Calu3 (cell line): ENCODE data around the gene GPR17. TPM values are rescaled to one million over a fixed set of nuclear protein-coding genes. Genes with fewer than 3 reads are reported as not detected.

Experiments
- BruUV-seq: library from RNA; stranded (reverse); fragments of 400-500 nt; replicated peaks from 2 replicates; lab custom pipeline; 2021; lab: Mats Ljungman, UMichigan
- CTCF ChIA-PET: fragments of 300-600 bp; sonication (Branson Sonifier 250); formaldehyde crosslinking; loops from one replicate; lab custom pipeline; 2022; ENCODE audit warnings: antibody characterized with exemption; lab: Charles Lee
- DNase-seq: peaks from one replicate; pipeline ENCODE4 v3.0.0; 2022
- H3K27ac Mint-ChIP-seq: one replicate; pipeline ENCODE4 v1.8.0; 2022; ENCODE audit warnings: mixed read lengths; ENCODE audit not compliant: unreplicated experiment
- H3K27me3 Mint-ChIP-seq: one replicate; pipeline ENCODE4 v1.8.0; 2022; ENCODE audit warnings: mixed read lengths; ENCODE audit not compliant: unreplicated experiment
- H3K36me3 Mint-ChIP-seq: one replicate; pipeline ENCODE4 v1.8.0; 2022; ENCODE audit warnings: mild to moderate bottlenecking, moderate library complexity, mixed read lengths; ENCODE audit not compliant: insufficient read depth, unreplicated experiment
- H3K4me1 Mint-ChIP-seq: one replicate; pipeline ENCODE4 v1.8.0; 2022; ENCODE audit warnings: mild to moderate bottlenecking, low read depth, mixed read lengths; ENCODE audit not compliant: unreplicated experiment
- H3K4me3 Mint-ChIP-seq: one replicate; pipeline ENCODE4 v1.8.0; 2022; ENCODE audit warnings: mild to moderate bottlenecking, low read depth, moderate library complexity, mixed read lengths; ENCODE audit not compliant: unreplicated experiment
- H3K9me3 Mint-ChIP-seq: one replicate; pipeline ENCODE4 v1.8.0; 2022; ENCODE audit warnings: low read depth, mixed read lengths; ENCODE audit not compliant: unreplicated experiment
- intact Hi-C: fragments of 100-400 bp; cut with micrococcal nuclease; formaldehyde crosslinking; loops from one replicate; pipeline ENCODE4 v1.10.0; 2022; ENCODE audit not compliant: unreplicated experiment
- total RNA-seq: library from RNA; stranded (reverse); gene quantifications from 2 replicates; pipeline ENCODE4 v1.2.3, GENCODE V29; 2022
- TF ChIP-seq, protein P1 (sequence below): fragments of 200-600 bp; IDR thresholded peaks from one replicate; pipeline ENCODE4 v1.8.0; 2022; ENCODE audit warnings: antibody characterized with exemption; ENCODE audit not compliant: unreplicated experiment

Gene GPR17
- total RNA-seq, 1 experiment from 2014 or later: not detected

GRCh38 chr2:127658146-127658545 lies 12.2 kb downstream of the GPR17 start:
- no peaks in the 10 kb centered on the region for H3K4me1 Mint-ChIP-seq
- CTCF ChIA-PET: interaction anchor here (0.6 kb wide), 1 partner anchor 145 kb away, joined by 5 read pairs; no protein-coding TSS in a partner anchor
- intact Hi-C loops: no loop called here
- no peaks in the 10 kb centered on the region for H3K36me3 Mint-ChIP-seq
- H3K9me3 Mint-ChIP-seq: no peaks in the 10 kb centered on the region
- DNase-seq: no peak
- TF ChIP-seq, protein P1, sequence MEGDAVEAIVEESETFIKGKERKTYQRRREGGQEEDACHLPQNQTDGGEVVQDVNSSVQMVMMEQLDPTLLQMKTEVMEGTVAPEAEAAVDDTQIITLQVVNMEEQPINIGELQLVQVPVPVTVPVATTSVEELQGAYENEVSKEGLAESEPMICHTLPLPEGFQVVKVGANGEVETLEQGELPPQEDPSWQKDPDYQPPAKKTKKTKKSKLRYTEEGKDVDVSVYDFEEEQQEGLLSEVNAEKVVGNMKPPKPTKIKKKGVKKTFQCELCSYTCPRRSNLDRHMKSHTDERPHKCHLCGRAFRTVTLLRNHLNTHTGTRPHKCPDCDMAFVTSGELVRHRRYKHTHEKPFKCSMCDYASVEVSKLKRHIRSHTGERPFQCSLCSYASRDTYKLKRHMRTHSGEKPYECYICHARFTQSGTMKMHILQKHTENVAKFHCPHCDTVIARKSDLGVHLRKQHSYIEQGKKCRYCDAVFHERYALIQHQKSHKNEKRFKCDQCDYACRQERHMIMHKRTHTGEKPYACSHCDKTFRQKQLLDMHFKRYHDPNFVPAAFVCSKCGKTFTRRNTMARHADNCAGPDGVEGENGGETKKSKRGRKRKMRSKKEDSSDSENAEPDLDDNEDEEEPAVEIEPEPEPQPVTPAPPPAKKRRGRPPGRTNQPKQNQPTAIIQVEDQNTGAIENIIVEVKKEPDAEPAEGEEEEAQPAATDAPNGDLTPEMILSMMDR: no peak
- peaks cover 80% of the 10 kb centered on the region for H3K27me3 Mint-ChIP-seq
- H3K27ac Mint-ChIP-seq: no peak overlapping the region
- H3K4me3 Mint-ChIP-seq: no peak overlapping the region
- BruUV-seq: no TSS peak

GRCh38 chr2:127658641-127659407 lies 12.9 kb downstream of the GPR17 start:
- Mint-ChIP-seq H3K36me3 (no peaks in the 10 kb centered on the region), H3K27ac (no peak overlapping the region), H3K4me3 (no peak overlapping the region), H3K4me1 (no peaks in the 10 kb centered on the region), H3K27me3 (peaks cover 80% of the 10 kb centered on the region), H3K9me3 (no peaks in the 10 kb centered on the region)
- BruUV-seq: no TSS peak
- intact Hi-C loops: no loop called here
- TF ChIP-seq, protein P1: no peak
- no peak for DNase-seq
- CTCF ChIA-PET: interaction anchor here (0.6 kb wide), 1 partner anchor 145 kb away, joined by 5 read pairs; no protein-coding TSS in a partner anchor

DNA sequence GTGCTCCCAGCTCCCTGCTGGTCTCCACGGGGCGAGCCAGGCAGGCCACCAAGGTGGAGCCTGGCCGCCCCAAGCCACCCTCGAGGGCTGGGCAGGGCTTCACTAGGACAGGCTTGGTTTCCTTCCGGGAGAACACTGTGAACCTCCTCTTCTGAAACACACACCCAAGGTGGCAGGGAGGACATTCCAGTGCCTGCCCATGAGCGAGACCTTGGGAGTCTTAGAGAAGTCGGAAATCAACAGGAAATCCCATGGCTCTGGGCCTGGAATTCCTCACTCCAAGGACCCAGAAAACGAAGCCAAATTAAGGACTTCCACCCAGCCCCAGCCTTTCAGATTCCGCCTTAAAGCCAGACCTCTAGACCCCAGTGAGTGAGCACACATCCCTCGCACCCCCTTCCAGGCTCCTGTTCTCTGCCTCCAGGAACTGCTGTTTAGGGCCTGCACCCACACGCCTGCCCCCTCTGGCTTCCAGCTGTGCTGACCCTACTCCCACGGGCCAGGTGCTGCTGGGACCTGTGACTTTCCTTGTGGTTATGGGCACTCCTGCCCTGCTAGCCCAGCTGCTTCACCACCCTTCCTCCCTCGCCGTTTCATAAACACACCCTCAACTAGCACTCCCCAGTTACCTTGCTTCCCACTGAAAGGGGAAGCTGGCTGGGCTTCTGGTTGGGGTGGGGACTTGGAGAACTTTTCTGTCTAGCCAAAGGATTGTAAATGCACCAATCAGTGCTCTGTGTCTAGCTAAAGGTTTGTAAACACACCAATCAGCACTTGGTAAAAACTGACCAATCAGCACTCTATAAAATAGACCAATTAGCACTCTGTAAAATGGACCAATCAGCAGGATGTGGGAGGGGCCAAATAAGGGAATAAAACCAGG lies 13.7 kb downstream of the GPR17 start:
- no peak for DNase-seq
- Mint-ChIP-seq H3K27ac (no peak overlapping the region), H3K9me3 (no peaks in the 10 kb centered on the region), H3K4me3 (no peak overlapping the region), H3K4me1 (no peaks in the 10 kb centered on the region), H3K27me3 (peaks cover 80% of the 10 kb centered on the region), H3K36me3 (no peaks in the 10 kb centered on the region)
- intact Hi-C loops: no loop called here
- TF ChIP-seq, protein P1: no peak
- no TSS peak for BruUV-seq
- CTCF ChIA-PET: no interaction called here

- no TSS peak for BruUV-seq
- no peaks in the 10 kb centered on the region for H3K9me3 Mint-ChIP-seq
- H3K27me3 Mint-ChIP-seq: peaks cover 80% of the 10 kb centered on the region
- TF ChIP-seq, protein P1: no peak
- CTCF ChIA-PET: no interaction called here
- no peaks in the 10 kb centered on the region for H3K36me3 Mint-ChIP-seq
- no peak overlapping the region for H3K4me3 Mint-ChIP-seq
- no peaks in the 10 kb centered on the region for H3K4me1 Mint-ChIP-seq
- intact Hi-C loops: no loop called here
- H3K27ac Mint-ChIP-seq: no peak overlapping the region
- DNase-seq: no peak
These were observed 14.3 kb downstream of the GPR17 start for GRCh38 chr2:127660291-127660578.
